ENCODE measurements around the gene LRFN3.

DNA sequence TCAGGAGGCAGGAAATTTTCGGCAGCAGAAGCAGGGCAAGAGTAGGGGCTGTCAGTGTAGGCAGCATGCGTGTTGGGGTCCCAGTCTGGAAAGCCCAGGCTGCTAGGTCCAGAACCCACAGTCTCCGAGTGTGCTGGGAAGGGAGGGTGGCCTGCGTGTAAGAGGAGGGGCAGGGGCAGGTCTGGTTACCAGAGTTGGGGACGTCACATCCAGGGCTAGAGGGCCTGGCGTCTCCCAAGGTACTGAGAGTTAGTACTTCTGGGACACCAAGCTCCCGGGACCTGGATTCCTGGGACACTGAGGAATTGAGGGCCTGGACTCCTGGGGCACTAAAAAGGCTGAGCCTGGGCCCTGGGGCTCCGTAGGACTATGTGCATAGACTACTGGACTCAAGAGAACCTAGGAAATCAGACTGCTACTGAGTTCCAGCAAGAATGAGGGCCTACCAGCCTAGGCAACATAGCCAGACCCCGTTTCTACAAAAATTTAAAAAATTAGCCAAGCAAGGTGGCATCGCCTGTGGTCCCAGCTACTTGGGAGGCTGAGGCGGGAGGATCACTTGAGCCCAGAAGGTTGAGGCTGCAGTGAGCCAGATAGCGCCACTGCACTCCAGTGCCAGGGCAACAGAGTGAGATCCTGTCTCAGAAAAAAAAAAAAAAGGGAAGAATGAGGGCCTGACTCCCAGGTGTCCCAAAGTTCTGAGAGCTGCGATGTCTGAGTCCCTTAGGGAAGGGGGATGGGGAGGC is 38.3 kb upstream of the LRFN3 start:
- TF ChIP-seq POLR2AphosphoS5 (IDR thresholded peaks at IDR 0.05) (no peak), EP300 (IDR thresholded peaks at IDR 0.05) (no peak)
- TF ChIP-seq, protein P1, sequence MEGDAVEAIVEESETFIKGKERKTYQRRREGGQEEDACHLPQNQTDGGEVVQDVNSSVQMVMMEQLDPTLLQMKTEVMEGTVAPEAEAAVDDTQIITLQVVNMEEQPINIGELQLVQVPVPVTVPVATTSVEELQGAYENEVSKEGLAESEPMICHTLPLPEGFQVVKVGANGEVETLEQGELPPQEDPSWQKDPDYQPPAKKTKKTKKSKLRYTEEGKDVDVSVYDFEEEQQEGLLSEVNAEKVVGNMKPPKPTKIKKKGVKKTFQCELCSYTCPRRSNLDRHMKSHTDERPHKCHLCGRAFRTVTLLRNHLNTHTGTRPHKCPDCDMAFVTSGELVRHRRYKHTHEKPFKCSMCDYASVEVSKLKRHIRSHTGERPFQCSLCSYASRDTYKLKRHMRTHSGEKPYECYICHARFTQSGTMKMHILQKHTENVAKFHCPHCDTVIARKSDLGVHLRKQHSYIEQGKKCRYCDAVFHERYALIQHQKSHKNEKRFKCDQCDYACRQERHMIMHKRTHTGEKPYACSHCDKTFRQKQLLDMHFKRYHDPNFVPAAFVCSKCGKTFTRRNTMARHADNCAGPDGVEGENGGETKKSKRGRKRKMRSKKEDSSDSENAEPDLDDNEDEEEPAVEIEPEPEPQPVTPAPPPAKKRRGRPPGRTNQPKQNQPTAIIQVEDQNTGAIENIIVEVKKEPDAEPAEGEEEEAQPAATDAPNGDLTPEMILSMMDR (IDR thresholded peaks at IDR 0.05) = no peak
